Activated effector memory CD4-positive, alpha-beta T cell treated with anti-CD3 and anti-CD28 coated beads, Interleukin-2, amount 50 U/mL, for 16 hours (primary cell): Measurements from ENCODE around the gene DES.

Experiments
- DNase-seq: peaks from one replicate; pipeline ENCODE4 v3.0.0-alpha.2; 2020

DES gene

GRCh38 chr2:219459460-219460311 is 41.5 kb downstream of the DES start:
- DNase-seq = peak; percentile 78

GRCh38 chr2:219460424-219460926 is 42.3 kb downstream of the DES start:
- no peak for DNase-seq

- DNase-seq = no peak
Observed at GRCh38 chr2:219461047-219461514, 42.9 kb downstream of the DES start.

- no peak for DNase-seq
Observed at GRCh38 chr2:219461669-219462068, 43.5 kb downstream of the DES start.

- DNase-seq = no peak
Observed at GRCh38 chr2:219462349-219462748, 44.2 kb downstream of the DES start.

- DNase-seq = no peak
Observed at GRCh38 chr2:219464286-219465032, 46.3 kb downstream of the DES start.

GRCh38 chr2:219465659-219466561 is 47.7 kb downstream of the DES start:
- no peak for DNase-seq

- DNase-seq = no peak
Observed at GRCh38 chr2:219466816-219467735, 48.9 kb downstream of the DES start.

GRCh38 chr2:219467736-219468075 is 49.5 kb downstream of the DES start:
- DNase-seq = no peak

GRCh38 chr2:219468410-219469185 is 50.4 kb downstream of the DES start:
- DNase-seq = no peak

GRCh38 chr2:219469186-219469724 is 51.1 kb downstream of the DES start:
- DNase-seq = no peak

- no peak for DNase-seq
Observed at GRCh38 chr2:219470429-219470828, 52.3 kb downstream of the DES start.

GRCh38 chr2:219471476-219472371 is 53.5 kb downstream of the DES start:
- DNase-seq = no peak

GRCh38 chr2:219472629-219473187 is 54.5 kb downstream of the DES start:
- DNase-seq = no peak

- no peak for DNase-seq
Observed at GRCh38 chr2:219473511-219473910, 55.3 kb downstream of the DES start.

GRCh38 chr2:219474285-219475060 is 56.3 kb downstream of the DES start:
- no peak for DNase-seq

- no peak for DNase-seq
Observed at GRCh38 chr2:219475278-219475677, 57.1 kb downstream of the DES start.
